DOHH2 (cell line): Measurements from ENCODE around the gene CALML6.

Experiments used
- EZH2phosphoT487 ChIP-seq: fragments of 200-600 bp; sonication (generic); IDR thresholded peaks from 2 replicates; pipeline ENCODE4 v1.6.1; 2017; ENCODE audit warnings: borderline replicate concordance, mild to moderate bottlenecking, antibody characterized with exemption, low read length, moderate library complexity, mixed read lengths
- TF ChIP-seq, protein P1 (sequence below): fragments of 200-600 bp; sonication (generic); IDR thresholded peaks from one replicate; pipeline ENCODE4 v1.5.1; 2014; ENCODE audit warnings: antibody characterized with exemption, mild to moderate bottlenecking, low read depth, low read length; ENCODE audit not compliant: poor library complexity, severe bottlenecking

DNA sequence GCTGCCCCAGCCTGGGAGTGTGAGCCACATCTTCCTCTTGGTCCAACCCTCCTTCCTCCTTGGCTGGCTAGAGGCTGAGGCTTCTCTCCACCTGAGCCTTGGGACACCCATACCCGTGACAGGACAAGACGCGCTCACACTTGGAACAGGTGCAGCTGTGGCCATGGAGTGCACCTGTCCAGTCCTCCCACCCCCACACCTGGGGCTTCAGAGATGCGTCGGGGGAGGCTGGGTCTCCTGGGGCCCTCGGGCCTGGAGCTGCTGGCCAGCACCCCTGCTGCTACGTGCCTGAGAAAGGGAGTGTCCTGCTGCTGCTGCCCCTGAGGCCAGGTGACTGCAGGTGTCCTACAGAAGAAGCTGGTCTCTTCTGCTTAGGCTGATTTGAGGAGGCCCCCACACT, 41.0 kb downstream of the CALML6 start:
- TF ChIP-seq, protein P1, sequence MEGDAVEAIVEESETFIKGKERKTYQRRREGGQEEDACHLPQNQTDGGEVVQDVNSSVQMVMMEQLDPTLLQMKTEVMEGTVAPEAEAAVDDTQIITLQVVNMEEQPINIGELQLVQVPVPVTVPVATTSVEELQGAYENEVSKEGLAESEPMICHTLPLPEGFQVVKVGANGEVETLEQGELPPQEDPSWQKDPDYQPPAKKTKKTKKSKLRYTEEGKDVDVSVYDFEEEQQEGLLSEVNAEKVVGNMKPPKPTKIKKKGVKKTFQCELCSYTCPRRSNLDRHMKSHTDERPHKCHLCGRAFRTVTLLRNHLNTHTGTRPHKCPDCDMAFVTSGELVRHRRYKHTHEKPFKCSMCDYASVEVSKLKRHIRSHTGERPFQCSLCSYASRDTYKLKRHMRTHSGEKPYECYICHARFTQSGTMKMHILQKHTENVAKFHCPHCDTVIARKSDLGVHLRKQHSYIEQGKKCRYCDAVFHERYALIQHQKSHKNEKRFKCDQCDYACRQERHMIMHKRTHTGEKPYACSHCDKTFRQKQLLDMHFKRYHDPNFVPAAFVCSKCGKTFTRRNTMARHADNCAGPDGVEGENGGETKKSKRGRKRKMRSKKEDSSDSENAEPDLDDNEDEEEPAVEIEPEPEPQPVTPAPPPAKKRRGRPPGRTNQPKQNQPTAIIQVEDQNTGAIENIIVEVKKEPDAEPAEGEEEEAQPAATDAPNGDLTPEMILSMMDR = no peak
- no peak for TF ChIP-seq EZH2phosphoT487
